Measurements from ENCODE around the gene RAN. TPM values are rescaled to one million over a fixed set of nuclear protein-coding genes. Genes with fewer than 3 reads are reported as not detected.

Gene RAN
- total RNA-seq, 1 donor from 2014 or later: 471 TPM

DNA sequence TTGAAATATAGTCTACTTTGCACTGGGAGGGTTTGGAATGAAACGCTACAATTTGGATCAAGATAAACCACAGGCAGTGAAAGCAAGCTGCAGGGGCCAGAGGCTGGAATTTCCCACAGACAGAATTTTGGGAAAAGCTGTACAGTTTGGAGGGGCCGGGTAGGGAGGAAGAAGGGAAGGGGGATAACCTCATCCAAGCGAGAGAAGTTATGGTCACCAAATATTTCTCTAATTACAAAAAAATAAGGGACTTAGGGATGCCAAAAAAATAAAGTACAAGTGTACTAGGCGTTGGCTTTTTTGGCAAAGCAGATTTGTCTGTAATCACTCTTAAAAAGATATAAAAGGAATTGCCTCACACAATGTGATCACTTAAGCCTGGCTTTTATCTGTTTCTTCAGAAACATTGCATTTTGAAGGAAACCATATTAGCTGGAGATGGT, 50.7 kb downstream of the RAN start:
- Mint-ChIP-seq H3K9me3 (ENCODE audit: unreplicated experiment) (no peaks in the 10 kb centered on the region), H3K4me3 (ENCODE audit: unreplicated experiment) (no peak overlapping the region), H3K27ac (ENCODE audit: unreplicated experiment) (no peak overlapping the region), H3K4me1 (ENCODE audit: unreplicated experiment) (no peaks in the 10 kb centered on the region), H3K27me3 (ENCODE audit: unreplicated experiment) (peaks cover 5% of the 10 kb centered on the region), H3K36me3 (ENCODE audit: unreplicated experiment) (no peaks in the 10 kb centered on the region)
- DNase-seq (ENCODE audit: extremely low spot score, unreplicated experiment): no peak
- TF ChIP-seq CTCF (IDR thresholded peaks at IDR 0.05): no peak

- TF ChIP-seq CTCF (IDR thresholded peaks at IDR 0.05): no peak
- Mint-ChIP-seq H3K4me3 (ENCODE audit: unreplicated experiment) (no peak overlapping the region), H3K4me1 (ENCODE audit: unreplicated experiment) (peaks cover 3% of the 10 kb centered on the region), H3K9me3 (ENCODE audit: unreplicated experiment) (no peaks in the 10 kb centered on the region), H3K27me3 (ENCODE audit: unreplicated experiment) (peaks cover 5% of the 10 kb centered on the region), H3K27ac (ENCODE audit: unreplicated experiment) (no peak overlapping the region), H3K36me3 (ENCODE audit: unreplicated experiment) (no peaks in the 10 kb centered on the region)
- no peak for DNase-seq (ENCODE audit: extremely low spot score, unreplicated experiment)
These were observed 53.2 kb downstream of the RAN start for GRCh38 chr12:130924966-130925665.

DNA sequence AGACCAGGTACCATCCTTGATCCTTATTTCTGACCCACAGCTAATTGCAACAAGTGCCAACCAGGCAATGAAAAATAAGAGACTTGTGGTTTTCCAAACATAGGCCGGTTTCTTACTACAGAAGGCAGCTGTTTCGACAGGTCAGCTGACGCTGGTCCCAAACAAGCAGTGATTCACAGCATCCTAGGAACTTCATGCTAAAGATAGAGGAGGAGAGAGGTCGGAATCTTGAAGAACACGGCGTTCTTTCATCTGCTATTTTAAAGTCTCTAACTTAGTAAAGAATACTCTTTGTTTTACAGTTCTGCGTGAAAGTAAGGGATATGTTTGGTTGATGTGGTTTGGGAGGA, 53.8 kb downstream of the RAN start:
- H3K27me3 Mint-ChIP-seq (ENCODE audit: unreplicated experiment): peaks cover 5% of the 10 kb centered on the region
- no peak for TF ChIP-seq CTCF (IDR thresholded peaks at IDR 0.05)
- H3K9me3 Mint-ChIP-seq (ENCODE audit: unreplicated experiment): no peaks in the 10 kb centered on the region
- no peak for DNase-seq (ENCODE audit: extremely low spot score, unreplicated experiment)
- H3K27ac Mint-ChIP-seq (ENCODE audit: unreplicated experiment): no peak overlapping the region
- H3K36me3 Mint-ChIP-seq (ENCODE audit: unreplicated experiment): no peaks in the 10 kb centered on the region
- H3K4me1 Mint-ChIP-seq (ENCODE audit: unreplicated experiment): peaks cover 3% of the 10 kb centered on the region
- H3K4me3 Mint-ChIP-seq (ENCODE audit: unreplicated experiment): no peak overlapping the region

Other genes starting within 250 kb of the RAN start
- 0.13 TPM in 1 of 2 replicates, not detected in the other for gene RIMBP2, start 155.8 kb upstream of the RAN start, total RNA-seq
- 32.0 and 36.5 TPM in 2 replicates for gene STX2, start 32.8 kb upstream of the RAN start, total RNA-seq
- 1.0 and 1.5 TPM in 2 replicates for gene ADGRD1, start 81.8 kb downstream of the RAN start, total RNA-seq

Measured in osteocyte (in vitro differentiated cells).